Right ventricle myocardium inferior (tissue), 1 donor: ENCODE data around the gene CAT. TPM values are rescaled to one million over a fixed set of nuclear protein-coding genes. Genes with fewer than 3 reads are reported as not detected.
A peak's percentile ranks its signal among the peaks of the same experiment; 100 is the strongest.

Experiments
- ATAC-seq: fragments of 200-7000 bp; cut with Tn5 transposase; one replicate; pipeline ENCODE4 v1.9.1; 2020; ENCODE audit warnings: mild to moderate bottlenecking, moderate library complexity
- DNase-seq: peaks from one replicate; pipeline ENCODE4 v3.0.0; 2021; ENCODE audit errors: missing footprints
- intact Hi-C: fragments of 100-400 bp; cut with DNase I; formaldehyde crosslinking; loops from one replicate; pipeline ENCODE4 v1.11.0; 2022
- long read RNA-seq: library from polyadenylated mRNA; unstranded; transcript quantifications from one replicate; pipeline ENCODE4 v2.0.0, GENCODE V29; 2021
- total RNA-seq: library from RNA; stranded (reverse); fragmentation: NEBNext Ultra II Directional; extraction: Animal tissue kit (Norgen Biotek cat#: 25700); gene quantifications from one replicate; pipeline ENCODE4 v1.2.1, GENCODE V29; 2021
- donor health status: DM: no; HTN: yes; CAD: no; lungs with severe emphysema.

CAT gene
- 152 TPM for total RNA-seq
- long read RNA-seq, transcript CAT-201 (13 exons, 2,302 nt): major isoform, 112 of 121 reads
- long read RNA-seq, partial matches to known transcripts: 8 of 121 reads
- long read RNA-seq, other reads (novel, unspliced or antisense): 0 of 121 reads

GRCh38 chr11:34438529-34439507, at the start of gene CAT:
Gene CAT (plus strand): TSS chr11:34438934. CDS start chr11:34439014, 80 bp downstream.
- ATAC-seq (peak; percentile 99), DNase-seq (peak; percentile 99)
- intact Hi-C loops: no loop called here

DNA sequence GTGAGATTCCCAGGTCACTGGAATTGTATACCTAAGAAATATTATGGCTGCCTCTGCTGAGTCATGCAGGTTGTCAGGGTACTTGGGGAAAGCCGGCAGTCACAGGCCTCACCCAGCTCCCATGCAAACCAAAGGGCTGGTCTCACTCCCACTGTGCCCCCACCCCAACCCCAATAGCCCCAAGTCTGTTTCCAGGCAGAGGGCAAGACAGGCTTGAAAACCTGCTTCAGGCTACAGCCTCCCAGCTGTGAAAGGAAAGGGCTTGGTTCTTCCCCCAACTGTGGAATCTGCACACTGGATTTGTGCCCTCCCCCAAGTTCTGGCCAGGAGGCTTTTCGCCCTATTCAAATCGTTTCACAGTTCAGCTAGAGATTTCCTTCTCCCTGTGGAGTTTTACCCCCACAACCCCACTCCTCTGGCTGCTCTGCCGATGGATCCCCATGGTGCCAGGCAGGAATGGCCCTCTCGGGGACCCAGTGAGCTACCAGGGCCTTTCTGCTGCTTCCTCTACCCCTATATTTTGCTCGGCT, 43.9 kb upstream of the CAT start:
- no peak for DNase-seq
- intact Hi-C loops: no loop called here

DNA sequence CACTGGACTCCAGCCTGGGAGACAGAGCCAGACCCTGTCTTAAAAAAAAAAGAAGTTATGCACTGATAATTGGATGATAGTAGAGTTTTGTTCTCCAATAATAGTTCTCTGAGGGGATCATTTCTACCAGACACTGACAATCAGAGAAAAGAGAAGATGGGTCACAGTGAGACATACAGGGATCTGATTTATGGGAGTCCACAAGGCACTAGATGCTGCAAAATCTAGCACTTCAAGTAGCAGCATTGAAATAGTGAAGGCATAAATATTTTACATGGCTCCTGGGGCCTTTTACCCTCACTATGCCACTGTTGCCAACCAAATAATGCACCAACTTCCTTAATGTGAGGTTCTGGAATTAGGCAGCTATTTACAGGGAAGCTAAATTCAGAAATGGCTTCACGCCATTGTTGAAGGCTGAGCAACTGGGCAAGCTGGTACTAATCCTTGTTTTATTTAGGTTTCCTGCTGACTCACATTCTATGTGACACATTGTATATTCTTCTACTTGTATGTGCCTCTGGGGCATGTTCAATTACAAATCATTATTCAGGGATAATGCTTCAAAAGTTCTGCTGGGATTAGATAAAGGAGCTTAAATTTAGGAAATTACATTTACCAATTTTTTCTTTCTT, 42.7 kb upstream of the CAT start:
- DNase-seq: no peak
- ATAC-seq: no peak
- intact Hi-C loops: no loop called here

More for the DNA sequence above, 43.9 kb upstream of the CAT start:
- ATAC-seq: no peak

DNA sequence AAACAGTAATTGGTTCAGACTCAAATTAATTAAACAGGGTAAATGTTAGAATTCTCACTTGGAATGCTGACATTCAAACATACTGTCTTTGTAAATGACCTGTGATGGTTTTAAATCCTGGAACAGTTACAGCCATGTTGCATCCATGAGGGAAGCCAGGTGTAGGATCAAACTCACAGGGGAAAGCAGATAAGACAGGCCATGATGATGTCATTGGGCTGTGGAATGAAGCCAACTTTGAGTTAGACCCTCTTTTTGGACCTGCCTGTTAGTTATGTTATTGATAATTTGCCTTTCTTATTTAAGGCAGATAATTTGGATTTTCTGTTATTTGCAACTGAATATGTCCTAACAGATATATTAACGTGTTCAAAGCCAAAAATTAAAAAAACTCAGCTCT, 41.6 kb upstream of the CAT start:
- no peak for ATAC-seq
- DNase-seq: no peak
- intact Hi-C loops: no loop called here

DNA sequence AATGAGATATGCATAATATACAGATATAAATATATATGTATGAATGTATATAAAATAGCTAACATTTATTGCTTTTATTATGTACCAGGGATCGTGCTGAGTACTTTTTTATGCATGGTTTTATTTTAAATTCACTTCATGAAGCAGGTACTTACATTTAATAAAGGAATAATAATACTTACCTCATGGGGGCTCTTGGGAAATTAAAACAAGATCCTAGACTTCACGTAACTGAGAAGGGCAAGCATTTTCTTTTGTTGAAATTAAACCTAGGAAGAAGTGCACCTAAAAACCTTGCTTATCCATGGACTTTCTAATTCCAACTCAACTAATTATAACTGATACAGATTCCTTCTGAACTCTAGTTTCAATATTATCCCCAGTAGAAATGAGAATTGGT, 40.9 kb upstream of the CAT start:
- intact Hi-C loops: no loop called here

GRCh38 chr11:34403431-34403830, 35.3 kb upstream of the CAT start:
- intact Hi-C loops: no loop called here
- ATAC-seq (no peak), DNase-seq (no peak)

More for the DNA sequence above, 40.9 kb upstream of the CAT start:
- DNase-seq: no peak
- no peak for ATAC-seq

GRCh38 chr11:34404280-34404679, 34.5 kb upstream of the CAT start:
- DNase-seq: no peak
- intact Hi-C loops: no loop called here
- ATAC-seq: no peak

DNA sequence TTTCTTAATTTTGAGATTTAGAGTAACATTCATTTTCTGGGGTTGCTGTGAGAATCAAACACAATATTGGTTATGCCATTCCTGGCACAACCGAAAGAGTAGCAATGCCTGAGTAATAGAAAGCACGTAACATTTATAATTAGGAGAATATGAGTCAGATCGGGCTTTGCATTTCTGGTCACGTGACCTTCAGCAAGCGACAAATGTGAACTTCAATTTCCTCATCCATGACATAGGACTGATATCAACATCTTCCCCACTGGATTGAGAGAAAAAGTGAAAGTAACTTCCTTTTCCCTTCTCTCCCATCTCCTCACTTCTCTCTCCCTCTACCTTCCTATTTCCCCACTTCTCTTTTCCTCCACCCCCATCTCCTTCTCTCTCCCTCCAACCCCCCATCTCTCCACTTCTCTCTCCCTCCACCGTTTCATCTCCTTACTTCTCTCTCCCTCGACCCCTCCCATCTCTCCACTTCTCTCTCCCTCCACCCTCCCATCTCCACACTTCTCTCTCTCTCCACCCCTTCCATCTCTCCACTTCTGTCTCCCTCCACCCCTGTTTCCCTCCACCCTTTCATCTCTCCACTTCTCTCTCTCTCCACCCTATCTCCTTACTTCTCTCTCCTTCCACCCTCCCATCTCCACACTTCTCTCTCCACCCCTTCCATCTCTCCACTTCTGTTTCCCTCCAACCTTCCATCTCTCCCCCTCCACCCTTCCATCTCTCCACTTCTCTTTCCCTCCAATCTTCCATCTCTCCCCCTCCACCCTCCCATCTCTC, 33.5 kb upstream of the CAT start:
- ATAC-seq (no peak), DNase-seq (no peak)
- intact Hi-C loops: no loop called here

GRCh38 chr11:34406413-34406812, 32.3 kb upstream of the CAT start:
- intact Hi-C loops: no loop called here
- ATAC-seq: no peak

DNA sequence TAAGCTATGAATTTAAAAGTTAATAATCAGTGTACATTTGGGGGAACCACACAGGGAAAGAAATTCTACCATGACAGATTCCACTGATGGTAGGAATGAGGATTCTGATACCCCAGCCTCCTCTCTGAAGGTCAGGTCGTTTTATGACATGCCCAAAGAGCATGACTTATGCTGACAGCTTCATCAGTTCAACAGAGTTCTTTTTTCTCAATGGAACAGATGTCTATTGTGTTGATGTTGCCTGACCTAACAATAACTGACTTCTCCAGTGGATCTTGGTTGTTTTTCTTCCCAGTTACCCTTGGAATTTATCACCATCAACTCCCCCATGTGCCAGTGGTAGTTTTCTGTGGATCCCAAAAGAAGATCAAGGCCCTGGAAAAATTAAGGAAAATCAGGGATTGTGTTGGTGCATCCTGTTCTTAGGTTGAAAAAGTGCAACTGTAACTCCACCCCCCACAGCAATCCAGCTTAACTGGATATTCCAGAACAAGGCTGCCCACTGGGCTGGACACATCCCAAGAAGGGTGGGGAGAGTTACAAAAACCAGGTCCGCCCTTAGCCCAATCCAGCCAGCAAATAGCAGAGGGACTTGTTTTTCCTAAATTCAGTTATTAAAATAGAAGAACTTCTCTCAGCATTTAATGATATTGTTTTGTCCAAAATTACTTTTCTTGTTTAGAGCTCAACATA, 31.5 kb upstream of the CAT start:
- ATAC-seq: no peak
- intact Hi-C loops: no loop called here
- no peak for DNase-seq

More at GRCh38 chr11:34406413-34406812, 32.3 kb upstream of the CAT start:
- DNase-seq: no peak

DNA sequence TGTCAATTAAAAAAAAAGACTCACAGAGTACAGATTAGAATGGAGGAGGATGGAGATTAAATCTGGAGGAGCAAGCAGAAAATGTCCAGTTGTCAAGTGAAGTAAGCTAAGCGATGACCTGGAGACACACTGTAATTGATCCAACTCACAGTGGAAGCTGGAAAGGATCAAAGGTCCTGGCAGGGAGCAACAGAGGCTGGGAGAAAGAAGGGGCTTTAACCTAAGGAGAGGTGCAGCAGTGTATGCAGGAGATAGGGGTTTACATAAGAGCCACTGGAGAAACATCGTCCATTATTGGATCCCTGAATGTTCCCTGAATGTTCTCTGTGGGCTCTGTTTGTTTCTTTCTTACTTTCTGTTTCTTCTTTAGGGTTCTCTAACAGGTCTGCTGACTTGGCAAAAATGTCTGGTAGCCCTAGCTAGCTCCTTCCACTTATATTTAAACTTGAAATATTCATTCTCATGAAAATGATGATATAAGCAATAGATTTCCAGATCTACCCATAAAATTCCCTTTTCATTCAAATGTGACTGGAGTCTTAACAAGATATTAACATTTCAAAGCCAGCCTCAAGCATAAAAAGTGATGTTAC, 30.1 kb upstream of the CAT start:
- DNase-seq (no peak), ATAC-seq (no peak)
- intact Hi-C loops: no loop called here

DNA sequence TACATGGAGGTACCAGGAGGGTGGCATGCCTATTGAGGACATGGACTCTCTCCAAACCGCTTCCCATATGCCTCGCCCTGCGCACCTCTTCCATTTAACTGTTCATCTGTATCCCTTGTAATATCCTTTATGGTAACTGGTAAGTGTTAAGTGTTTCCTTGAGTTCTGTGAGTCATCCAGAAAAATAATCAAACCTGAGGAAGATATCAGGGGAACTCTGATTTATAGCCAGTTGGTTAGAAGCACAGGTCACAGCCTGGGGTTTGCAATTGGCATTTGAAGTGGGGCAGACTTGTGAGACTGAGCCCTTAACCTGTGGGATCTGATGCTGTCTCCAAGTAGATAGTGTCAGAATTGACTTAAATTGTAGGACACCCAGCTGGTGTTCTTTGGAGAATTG, 27.6 kb upstream of the CAT start:
- DNase-seq: no peak
- no peak for ATAC-seq
- intact Hi-C loops: no loop called here

GRCh38 chr11:34411791-34412190, 26.9 kb upstream of the CAT start:
- intact Hi-C loops: no loop called here
- no peak for ATAC-seq
- DNase-seq: no peak

DNA sequence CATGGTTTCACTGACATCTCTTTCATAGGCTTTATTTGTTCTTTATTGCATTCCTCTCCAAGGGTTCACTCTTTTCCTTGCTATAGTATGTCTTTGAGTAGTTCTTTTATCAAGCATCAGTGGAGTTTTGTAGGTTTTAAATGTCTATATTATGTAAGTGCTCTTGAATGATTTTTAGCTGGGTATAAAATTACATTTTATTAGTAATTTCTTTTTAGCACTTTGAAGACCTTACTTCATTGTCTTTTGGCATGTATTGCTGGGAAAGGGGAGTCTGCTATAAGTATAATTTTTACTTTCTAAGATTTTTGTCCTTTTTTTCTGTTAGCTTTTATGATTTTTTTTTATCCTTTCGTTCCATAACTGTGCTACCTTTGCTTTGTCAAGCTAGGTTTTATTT, 25.5 kb upstream of the CAT start:
- ATAC-seq (no peak), DNase-seq (no peak)
- intact Hi-C loops: no loop called here

- ATAC-seq (no peak), DNase-seq (no peak)
- intact Hi-C loops: no loop called here
Observed at GRCh38 chr11:34415538-34415937, 23.2 kb upstream of the CAT start.

GRCh38 chr11:34416088-34416487, 22.6 kb upstream of the CAT start:
- ATAC-seq (no peak), DNase-seq (no peak)
- intact Hi-C loops: no loop called here

- ATAC-seq: no peak
Observed at GRCh38 chr11:34416766-34417165, 22.0 kb upstream of the CAT start.

DNA sequence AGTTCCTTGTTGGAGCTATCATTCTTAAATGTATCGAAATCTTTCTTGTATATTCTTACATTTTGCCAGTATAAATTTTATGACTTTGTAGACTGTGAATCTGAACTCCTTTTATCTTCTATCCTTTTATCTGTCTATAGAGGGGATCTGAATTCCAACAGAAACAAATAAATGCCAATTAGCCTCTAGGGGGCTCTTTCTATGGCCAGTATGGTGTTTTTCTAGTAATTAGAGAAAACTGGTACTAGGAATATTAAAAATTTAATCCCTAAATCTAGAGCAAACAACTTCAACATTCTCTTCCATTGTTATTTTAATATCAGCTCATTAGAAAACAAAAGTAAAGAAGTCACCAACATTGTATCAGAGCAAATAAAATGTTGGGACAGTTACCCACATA, 21.5 kb upstream of the CAT start:
- no peak for ATAC-seq
- intact Hi-C loops: no loop called here
- DNase-seq: no peak

More at GRCh38 chr11:34416766-34417165, 22.0 kb upstream of the CAT start:
- DNase-seq: no peak
- intact Hi-C loops: no loop called here
